Epithelial cell of esophagus (primary cell): ENCODE data around the gene IL36G.

Experiments
- DNase-seq: peaks from one replicate; pipeline ENCODE4 v3.0.0; 2010; ENCODE audit warnings: low read depth
- H3K4me3 ChIP-seq: 2 replicates; pipeline ENCODE4 v1.5.1; 2011; ENCODE audit warnings: mild to moderate bottlenecking, low read length, control low read depth
- TF ChIP-seq, protein P1 (sequence below): IDR thresholded peaks from 2 replicates; pipeline ENCODE4 v1.5.1; 2011; ENCODE audit warnings: low read depth, mild to moderate bottlenecking, low read length, control low read depth, inconsistent platforms; ENCODE audit not compliant: insufficient read depth; ENCODE audit errors: missing control alignments

The IL36G gene

DNA sequence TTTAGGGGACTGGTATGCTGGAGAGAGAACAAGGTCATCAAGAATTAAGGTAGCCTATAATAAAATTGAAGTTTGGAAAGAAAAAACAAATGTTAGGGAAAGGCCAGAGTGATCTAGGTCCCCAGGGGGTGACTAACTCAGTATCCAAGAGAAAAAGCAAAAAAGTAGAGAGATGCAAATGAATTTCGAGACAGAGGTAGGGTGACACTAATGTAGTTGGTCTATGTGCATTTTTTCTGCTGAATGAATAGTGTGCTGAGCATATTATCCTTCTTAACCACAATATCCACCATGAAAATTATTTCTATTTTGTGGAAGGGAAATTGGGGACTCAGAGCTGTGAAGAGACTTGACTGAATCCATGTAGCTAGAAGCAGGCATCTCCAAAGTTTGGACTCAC is 37.2 kb downstream of the IL36G start:
- H3K4me3 ChIP-seq: no peak overlapping the region
- TF ChIP-seq, protein P1, sequence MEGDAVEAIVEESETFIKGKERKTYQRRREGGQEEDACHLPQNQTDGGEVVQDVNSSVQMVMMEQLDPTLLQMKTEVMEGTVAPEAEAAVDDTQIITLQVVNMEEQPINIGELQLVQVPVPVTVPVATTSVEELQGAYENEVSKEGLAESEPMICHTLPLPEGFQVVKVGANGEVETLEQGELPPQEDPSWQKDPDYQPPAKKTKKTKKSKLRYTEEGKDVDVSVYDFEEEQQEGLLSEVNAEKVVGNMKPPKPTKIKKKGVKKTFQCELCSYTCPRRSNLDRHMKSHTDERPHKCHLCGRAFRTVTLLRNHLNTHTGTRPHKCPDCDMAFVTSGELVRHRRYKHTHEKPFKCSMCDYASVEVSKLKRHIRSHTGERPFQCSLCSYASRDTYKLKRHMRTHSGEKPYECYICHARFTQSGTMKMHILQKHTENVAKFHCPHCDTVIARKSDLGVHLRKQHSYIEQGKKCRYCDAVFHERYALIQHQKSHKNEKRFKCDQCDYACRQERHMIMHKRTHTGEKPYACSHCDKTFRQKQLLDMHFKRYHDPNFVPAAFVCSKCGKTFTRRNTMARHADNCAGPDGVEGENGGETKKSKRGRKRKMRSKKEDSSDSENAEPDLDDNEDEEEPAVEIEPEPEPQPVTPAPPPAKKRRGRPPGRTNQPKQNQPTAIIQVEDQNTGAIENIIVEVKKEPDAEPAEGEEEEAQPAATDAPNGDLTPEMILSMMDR: no peak
- DNase-seq: no peak

DNA sequence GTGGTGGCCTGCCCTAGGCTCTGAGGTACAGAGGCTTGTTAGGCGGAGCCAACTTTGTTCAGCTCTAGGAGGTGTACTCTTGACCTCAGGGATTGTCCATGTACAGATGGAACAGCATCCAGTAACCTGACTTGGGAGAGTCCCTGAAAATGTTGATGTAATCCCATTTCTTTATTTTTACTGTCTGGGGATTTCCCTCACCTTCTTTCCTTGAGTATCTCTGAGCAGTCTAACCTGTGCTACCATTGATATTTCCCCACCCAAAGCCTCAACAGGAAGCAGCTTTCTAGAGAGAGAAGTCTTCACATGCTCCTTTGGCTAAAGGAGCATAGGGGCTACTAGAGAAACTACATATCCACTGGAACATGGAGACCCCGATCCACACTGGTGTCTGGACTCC is 37.8 kb downstream of the IL36G start:
- DNase-seq: peak; percentile 72
- TF ChIP-seq, protein P1: no peak
- H3K4me3 ChIP-seq: no peak overlapping the region

GRCh38 chr2:113018509-113018908 is 40.7 kb downstream of the IL36G start:
- TF ChIP-seq, protein P1: no peak
- DNase-seq: no peak

GRCh38 chr2:113021312-113021711 is 43.5 kb downstream of the IL36G start:
- no peak for DNase-seq
- TF ChIP-seq, protein P1: no peak
- H3K4me3 ChIP-seq: no peak overlapping the region

More at GRCh38 chr2:113018509-113018908, 40.7 kb downstream of the IL36G start:
- no peak overlapping the region for H3K4me3 ChIP-seq

- TF ChIP-seq, protein P1: no peak
Observed at GRCh38 chr2:113024764-113025163, 47.0 kb downstream of the IL36G start.

GRCh38 chr2:113025737-113026136 is 47.9 kb downstream of the IL36G start:
- H3K4me3 ChIP-seq: no peak overlapping the region
- TF ChIP-seq, protein P1: no peak
- DNase-seq: no peak

More at GRCh38 chr2:113024764-113025163, 47.0 kb downstream of the IL36G start:
- no peak overlapping the region for H3K4me3 ChIP-seq
- DNase-seq: no peak

- TF ChIP-seq, protein P1: no peak
- no peak for DNase-seq
- no peak overlapping the region for H3K4me3 ChIP-seq
Observed at GRCh38 chr2:113027691-113028090, 49.9 kb downstream of the IL36G start.
